DND-41 (cell line): Measurements from ENCODE around the gene SPATA3.

Experiments
- CTCF ChIP-seq: IDR thresholded peaks from 2 replicates; pipeline ENCODE4 v1.5.1; 2012; ENCODE audit warnings: borderline replicate concordance, low read length, moderate library complexity, mild to moderate bottlenecking; ENCODE audit not compliant: poor library complexity, severe bottlenecking; ENCODE audit errors: extremely low read depth
- EZH2 ChIP-seq: IDR thresholded peaks from 3 replicates; pipeline ENCODE4 v1.6.1; 2012; ENCODE audit warnings: borderline replicate concordance, low read depth, mild to moderate bottlenecking, moderate library complexity, low read length, inconsistent platforms; ENCODE audit not compliant: severe bottlenecking

GRCh38 chr2:230975927-230976326 is 20.0 kb upstream of the SPATA3 start:
- no peak for TF ChIP-seq CTCF
- no peak for TF ChIP-seq EZH2
